GM23338 (cell line): ENCODE results near the gene SMC5. TPM values are rescaled to one million over a fixed set of nuclear protein-coding genes. Genes with fewer than 3 reads are reported as not detected.

Experiments
- ATAC-seq: fragments of 200-7000 bp; cut with Tn5 transposase; 3 replicates; pipeline ENCODE4 v1.9.1; 2020
- DNase-seq: peaks from one replicate; pipeline ENCODE4 v3.0.0-alpha.2; 2015; ENCODE audit warnings: low spot score
- H2AFZ ChIP-seq: fragments of 200-600 bp; sonication (generic); 2 replicates; pipeline ENCODE4 v1.8.0; 2016; ENCODE audit warnings: antibody characterized with exemption, mild to moderate bottlenecking, moderate library complexity
- H3F3A ChIP-seq: fragments of 200-600 bp; sonication (generic); replicated peaks from 2 replicates; pipeline ENCODE4 v1.8.0; 2017; ENCODE audit warnings: antibody characterized with exemption, mixed run types, low read depth
- H3K27ac ChIP-seq: fragments of 200-600 bp; sonication (generic); 2 replicates; pipeline ENCODE4 v1.6.1; 2016; ENCODE audit warnings: low read depth
- H3K27me3 ChIP-seq: fragments of 200-600 bp; sonication (generic); 2 replicates; pipeline ENCODE4 v1.8.0; 2016; ENCODE audit warnings: mild to moderate bottlenecking, mixed run types, moderate library complexity; ENCODE audit not compliant: insufficient read depth
- H3K36me3 ChIP-seq: fragments of 200-600 bp; sonication (generic); 2 replicates; pipeline ENCODE4 v1.8.0; 2016; ENCODE audit warnings: mild to moderate bottlenecking; ENCODE audit not compliant: insufficient read depth
- H3K4me1 ChIP-seq: fragments of 200-600 bp; sonication (generic); 2 replicates; pipeline ENCODE4 v1.8.0; 2016; ENCODE audit warnings: mild to moderate bottlenecking, moderate library complexity; ENCODE audit not compliant: insufficient read depth
- H3K4me2 ChIP-seq: fragments of 200-600 bp; sonication (generic); 2 replicates; pipeline ENCODE4 v1.7.1; 2017; ENCODE audit warnings: mixed run types
- H3K4me3 ChIP-seq: fragments of 200-600 bp; sonication (generic); 2 replicates; pipeline ENCODE4 v1.6.1; 2016; ENCODE audit warnings: mixed run types
- H3K79me2 ChIP-seq: fragments of 200-600 bp; sonication (generic); replicated peaks from 2 replicates; pipeline ENCODE4 v1.8.0; 2017; ENCODE audit warnings: mild to moderate bottlenecking; ENCODE audit not compliant: insufficient read depth
- H3K9me2 ChIP-seq: fragments of 200-600 bp; sonication (generic); 2 replicates; pipeline ENCODE4 v1.8.0; 2017; ENCODE audit not compliant: insufficient read depth
- H4K20me1 ChIP-seq: fragments of 200-600 bp; sonication (generic); replicated peaks from 2 replicates; pipeline ENCODE4 v1.8.0; 2017; ENCODE audit warnings: mild to moderate bottlenecking; ENCODE audit not compliant: insufficient read depth
- H3K27ac Mint-ChIP-seq: 2 replicates; pipeline ENCODE4 v1.8.0; 2020; ENCODE audit warnings: inconsistent platforms, mild to moderate bottlenecking, moderate library complexity, mixed read lengths
- H3K27me3 Mint-ChIP-seq: 3 replicates; pipeline ENCODE4 v1.8.0; 2022; ENCODE audit warnings: low read depth, mild to moderate bottlenecking, moderate library complexity, mixed read lengths, inconsistent platforms; ENCODE audit not compliant: insufficient read depth, poor library complexity
- H3K36me3 Mint-ChIP-seq: 3 replicates; pipeline ENCODE4 v1.8.0; 2021; ENCODE audit warnings: low read depth, mild to moderate bottlenecking, inconsistent platforms, moderate library complexity, mixed read lengths
- H3K4me1 Mint-ChIP-seq: 3 replicates; pipeline ENCODE4 v1.8.0; 2020; ENCODE audit warnings: mild to moderate bottlenecking, inconsistent platforms, mixed read lengths
- H3K4me3 Mint-ChIP-seq: 3 replicates; pipeline ENCODE4 v1.8.0; 2021; ENCODE audit warnings: moderate library complexity, mild to moderate bottlenecking, inconsistent platforms, mixed read lengths
- H3K9me3 Mint-ChIP-seq: 3 replicates; pipeline ENCODE4 v1.8.0; 2020; ENCODE audit warnings: moderate library complexity, mild to moderate bottlenecking, inconsistent platforms, mixed read lengths
- CREB1 ChIP-seq: fragments of 250-450 bp; sonication (Bioruptor Pico); IDR thresholded peaks from 2 replicates; pipeline ENCODE4 v1.5.0; 2020; ENCODE audit warnings: low read depth, mild to moderate bottlenecking, moderate library complexity
- EZH2 ChIP-seq: fragments of 200-600 bp; sonication (generic); IDR thresholded peaks from one replicate; pipeline ENCODE4 v1.8.0; 2017; ENCODE audit warnings: antibody characterized with exemption, mild to moderate bottlenecking, low read depth; ENCODE audit not compliant: unreplicated experiment
- EZH2phosphoT487 ChIP-seq: fragments of 200-600 bp; sonication (generic); IDR thresholded peaks from one replicate; pipeline ENCODE4 v1.8.1; 2018; ENCODE audit warnings: antibody characterized with exemption; ENCODE audit not compliant: unreplicated experiment
- JUNB ChIP-seq: IDR thresholded peaks from one replicate; pipeline ENCODE4 v1.6.1; 2016; ENCODE audit warnings: antibody characterized with exemption; ENCODE audit not compliant: unreplicated experiment
- NANOG ChIP-seq: IDR thresholded peaks from 2 replicates; pipeline ENCODE4 v1.6.1; 2016; ENCODE audit warnings: antibody characterized with exemption, borderline replicate concordance
- POLR2AphosphoS5 ChIP-seq: IDR thresholded peaks from 2 replicates; pipeline ENCODE4 v1.6.1; 2016; ENCODE audit warnings: antibody characterized with exemption, low read depth
- REST ChIP-seq: IDR thresholded peaks from one replicate; pipeline ENCODE4 v1.6.1; 2018; ENCODE audit warnings: antibody characterized with exemption; ENCODE audit not compliant: unreplicated experiment
- STAT1 ChIP-seq: IDR thresholded peaks from one replicate; pipeline ENCODE4 v1.6.1; 2016; ENCODE audit warnings: antibody characterized with exemption; ENCODE audit not compliant: unreplicated experiment
- ZNF114 ChIP-seq: fragments of 250-450 bp; sonication (Bioruptor Pico); IDR thresholded peaks from 2 replicates; pipeline ENCODE4 v1.5.0; 2020; ENCODE audit warnings: mild to moderate bottlenecking, moderate library complexity
- ZNF331 ChIP-seq: fragments of 250-450 bp; sonication (Bioruptor Pico); IDR thresholded peaks from 2 replicates; pipeline ENCODE4 v1.5.0; 2020; ENCODE audit warnings: low read depth, mild to moderate bottlenecking, moderate library complexity
- polyA plus RNA-seq: library from polyadenylated mRNA; unstranded; fragments of >200 nt; fragmentation: Nextera tagmentation; extraction: Ambion mirVana; gene quantifications from 2 replicates; pipeline ENCODE4 v1.2.1, GENCODE V29; 2016
- total RNA-seq: library from RNA; depleted of rRNA; stranded (reverse); fragments of >200 nt; shearing (Covaris generic); gene quantifications from 2 replicates; pipeline ENCODE4 v1.2.3, GENCODE V29; 2014
- TF ChIP-seq, protein P1 (sequence below): IDR thresholded peaks from 2 replicates; pipeline ENCODE4 v1.6.1; 2016; ENCODE audit warnings: antibody characterized with exemption
- TF ChIP-seq, protein P2 (sequence below), 2 experiments: fragments of 200-600 bp in 1 of 2; sonication (generic) in 1 of 2; conservative IDR thresholded peaks; 2 replicates each; pipeline versions ENCODE4 v1.5.1 to v1.6.1; 2016 to 2017; ENCODE audit warnings: antibody characterized with exemption in 2 of 2, low read depth in 2 of 2, mild to moderate bottlenecking in 2 of 2, moderate library complexity in 1 of 2
- TF ChIP-seq, protein P3 (sequence below): fragments of 250-450 bp; sonication (Bioruptor Pico); IDR thresholded peaks from 2 replicates; pipeline ENCODE4 v1.5.0; 2020; ENCODE audit warnings: mild to moderate bottlenecking, moderate library complexity

The SMC5 gene
- total and polyA plus RNA-seq, 2 experiments from 2014 or later, result 27.9 to 29.0 TPM

DNA sequence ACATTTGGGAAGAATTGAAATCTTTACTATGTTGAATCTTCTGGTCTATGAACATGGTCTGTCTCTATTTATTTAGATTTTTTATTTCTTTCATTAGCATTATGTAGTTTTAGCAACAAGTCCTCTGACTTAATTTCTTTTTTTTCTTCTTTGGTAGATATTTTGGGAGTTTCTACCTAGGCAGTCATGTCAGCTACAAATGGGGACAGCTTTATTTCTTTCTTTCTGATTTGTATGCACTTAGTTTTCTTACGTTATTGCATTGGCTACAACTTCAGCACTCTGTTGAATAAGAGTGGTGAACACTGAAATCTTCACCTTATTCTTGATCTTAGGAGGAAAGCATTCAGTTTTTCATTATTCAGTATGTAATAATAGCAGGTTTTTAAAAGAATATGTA, 33.5 kb downstream of the SMC5 start:
- no peak overlapping the region for H3K4me2 ChIP-seq
- Mint-ChIP-seq H3K4me3 (no peak overlapping the region), H3K4me1 (no peaks in the 10 kb centered on the region), H3K27me3 (no peaks in the 10 kb centered on the region), H3K27ac (no peak overlapping the region), H3K36me3 (peaks cover 45% of the 10 kb centered on the region), H3K9me3 (peaks cover 12% of the 10 kb centered on the region; the same call in 2 of the 3 replicates)
- H3K79me2 ChIP-seq, result peaks cover 3% of the 10 kb centered on the region
- no peak overlapping the region for H2AFZ ChIP-seq
- H3K27ac ChIP-seq, result no peak overlapping the region
- DNase-seq (no peak), ATAC-seq (no peak)
- peaks cover 5% of the 10 kb centered on the region; the same call in 1 of the 2 replicates for H4K20me1 ChIP-seq
- no peak overlapping the region for H3K4me3 ChIP-seq
- no peaks in the 10 kb centered on the region for H3F3A ChIP-seq
- H3K9me2 ChIP-seq, result no peaks in the 10 kb centered on the region
- H3K4me1 ChIP-seq, result no peaks in the 10 kb centered on the region
- H3K27me3 ChIP-seq, result no peaks in the 10 kb centered on the region
- no peaks in the 10 kb centered on the region; the same call in 1 of the 2 replicates for H3K36me3 ChIP-seq
- TF ChIP-seq CREB1, result no peak
- no peak for TF ChIP-seq POLR2AphosphoS5
- TF ChIP-seq ZNF331, result no peak
- TF ChIP-seq, protein P1, sequence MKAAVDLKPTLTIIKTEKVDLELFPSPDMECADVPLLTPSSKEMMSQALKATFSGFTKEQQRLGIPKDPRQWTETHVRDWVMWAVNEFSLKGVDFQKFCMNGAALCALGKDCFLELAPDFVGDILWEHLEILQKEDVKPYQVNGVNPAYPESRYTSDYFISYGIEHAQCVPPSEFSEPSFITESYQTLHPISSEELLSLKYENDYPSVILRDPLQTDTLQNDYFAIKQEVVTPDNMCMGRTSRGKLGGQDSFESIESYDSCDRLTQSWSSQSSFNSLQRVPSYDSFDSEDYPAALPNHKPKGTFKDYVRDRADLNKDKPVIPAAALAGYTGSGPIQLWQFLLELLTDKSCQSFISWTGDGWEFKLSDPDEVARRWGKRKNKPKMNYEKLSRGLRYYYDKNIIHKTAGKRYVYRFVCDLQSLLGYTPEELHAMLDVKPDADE, result no peak
- TF ChIP-seq ZNF114 (CRISPR knock-in tag), result no peak
- no peak for TF ChIP-seq JUNB
- no peak for TF ChIP-seq REST
- TF ChIP-seq, protein P2, sequence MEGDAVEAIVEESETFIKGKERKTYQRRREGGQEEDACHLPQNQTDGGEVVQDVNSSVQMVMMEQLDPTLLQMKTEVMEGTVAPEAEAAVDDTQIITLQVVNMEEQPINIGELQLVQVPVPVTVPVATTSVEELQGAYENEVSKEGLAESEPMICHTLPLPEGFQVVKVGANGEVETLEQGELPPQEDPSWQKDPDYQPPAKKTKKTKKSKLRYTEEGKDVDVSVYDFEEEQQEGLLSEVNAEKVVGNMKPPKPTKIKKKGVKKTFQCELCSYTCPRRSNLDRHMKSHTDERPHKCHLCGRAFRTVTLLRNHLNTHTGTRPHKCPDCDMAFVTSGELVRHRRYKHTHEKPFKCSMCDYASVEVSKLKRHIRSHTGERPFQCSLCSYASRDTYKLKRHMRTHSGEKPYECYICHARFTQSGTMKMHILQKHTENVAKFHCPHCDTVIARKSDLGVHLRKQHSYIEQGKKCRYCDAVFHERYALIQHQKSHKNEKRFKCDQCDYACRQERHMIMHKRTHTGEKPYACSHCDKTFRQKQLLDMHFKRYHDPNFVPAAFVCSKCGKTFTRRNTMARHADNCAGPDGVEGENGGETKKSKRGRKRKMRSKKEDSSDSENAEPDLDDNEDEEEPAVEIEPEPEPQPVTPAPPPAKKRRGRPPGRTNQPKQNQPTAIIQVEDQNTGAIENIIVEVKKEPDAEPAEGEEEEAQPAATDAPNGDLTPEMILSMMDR (conservative IDR thresholded peaks at IDR 0.05; ENCODE audit: low read depth in 2 of 2), result no peak
- TF ChIP-seq, protein P3, sequence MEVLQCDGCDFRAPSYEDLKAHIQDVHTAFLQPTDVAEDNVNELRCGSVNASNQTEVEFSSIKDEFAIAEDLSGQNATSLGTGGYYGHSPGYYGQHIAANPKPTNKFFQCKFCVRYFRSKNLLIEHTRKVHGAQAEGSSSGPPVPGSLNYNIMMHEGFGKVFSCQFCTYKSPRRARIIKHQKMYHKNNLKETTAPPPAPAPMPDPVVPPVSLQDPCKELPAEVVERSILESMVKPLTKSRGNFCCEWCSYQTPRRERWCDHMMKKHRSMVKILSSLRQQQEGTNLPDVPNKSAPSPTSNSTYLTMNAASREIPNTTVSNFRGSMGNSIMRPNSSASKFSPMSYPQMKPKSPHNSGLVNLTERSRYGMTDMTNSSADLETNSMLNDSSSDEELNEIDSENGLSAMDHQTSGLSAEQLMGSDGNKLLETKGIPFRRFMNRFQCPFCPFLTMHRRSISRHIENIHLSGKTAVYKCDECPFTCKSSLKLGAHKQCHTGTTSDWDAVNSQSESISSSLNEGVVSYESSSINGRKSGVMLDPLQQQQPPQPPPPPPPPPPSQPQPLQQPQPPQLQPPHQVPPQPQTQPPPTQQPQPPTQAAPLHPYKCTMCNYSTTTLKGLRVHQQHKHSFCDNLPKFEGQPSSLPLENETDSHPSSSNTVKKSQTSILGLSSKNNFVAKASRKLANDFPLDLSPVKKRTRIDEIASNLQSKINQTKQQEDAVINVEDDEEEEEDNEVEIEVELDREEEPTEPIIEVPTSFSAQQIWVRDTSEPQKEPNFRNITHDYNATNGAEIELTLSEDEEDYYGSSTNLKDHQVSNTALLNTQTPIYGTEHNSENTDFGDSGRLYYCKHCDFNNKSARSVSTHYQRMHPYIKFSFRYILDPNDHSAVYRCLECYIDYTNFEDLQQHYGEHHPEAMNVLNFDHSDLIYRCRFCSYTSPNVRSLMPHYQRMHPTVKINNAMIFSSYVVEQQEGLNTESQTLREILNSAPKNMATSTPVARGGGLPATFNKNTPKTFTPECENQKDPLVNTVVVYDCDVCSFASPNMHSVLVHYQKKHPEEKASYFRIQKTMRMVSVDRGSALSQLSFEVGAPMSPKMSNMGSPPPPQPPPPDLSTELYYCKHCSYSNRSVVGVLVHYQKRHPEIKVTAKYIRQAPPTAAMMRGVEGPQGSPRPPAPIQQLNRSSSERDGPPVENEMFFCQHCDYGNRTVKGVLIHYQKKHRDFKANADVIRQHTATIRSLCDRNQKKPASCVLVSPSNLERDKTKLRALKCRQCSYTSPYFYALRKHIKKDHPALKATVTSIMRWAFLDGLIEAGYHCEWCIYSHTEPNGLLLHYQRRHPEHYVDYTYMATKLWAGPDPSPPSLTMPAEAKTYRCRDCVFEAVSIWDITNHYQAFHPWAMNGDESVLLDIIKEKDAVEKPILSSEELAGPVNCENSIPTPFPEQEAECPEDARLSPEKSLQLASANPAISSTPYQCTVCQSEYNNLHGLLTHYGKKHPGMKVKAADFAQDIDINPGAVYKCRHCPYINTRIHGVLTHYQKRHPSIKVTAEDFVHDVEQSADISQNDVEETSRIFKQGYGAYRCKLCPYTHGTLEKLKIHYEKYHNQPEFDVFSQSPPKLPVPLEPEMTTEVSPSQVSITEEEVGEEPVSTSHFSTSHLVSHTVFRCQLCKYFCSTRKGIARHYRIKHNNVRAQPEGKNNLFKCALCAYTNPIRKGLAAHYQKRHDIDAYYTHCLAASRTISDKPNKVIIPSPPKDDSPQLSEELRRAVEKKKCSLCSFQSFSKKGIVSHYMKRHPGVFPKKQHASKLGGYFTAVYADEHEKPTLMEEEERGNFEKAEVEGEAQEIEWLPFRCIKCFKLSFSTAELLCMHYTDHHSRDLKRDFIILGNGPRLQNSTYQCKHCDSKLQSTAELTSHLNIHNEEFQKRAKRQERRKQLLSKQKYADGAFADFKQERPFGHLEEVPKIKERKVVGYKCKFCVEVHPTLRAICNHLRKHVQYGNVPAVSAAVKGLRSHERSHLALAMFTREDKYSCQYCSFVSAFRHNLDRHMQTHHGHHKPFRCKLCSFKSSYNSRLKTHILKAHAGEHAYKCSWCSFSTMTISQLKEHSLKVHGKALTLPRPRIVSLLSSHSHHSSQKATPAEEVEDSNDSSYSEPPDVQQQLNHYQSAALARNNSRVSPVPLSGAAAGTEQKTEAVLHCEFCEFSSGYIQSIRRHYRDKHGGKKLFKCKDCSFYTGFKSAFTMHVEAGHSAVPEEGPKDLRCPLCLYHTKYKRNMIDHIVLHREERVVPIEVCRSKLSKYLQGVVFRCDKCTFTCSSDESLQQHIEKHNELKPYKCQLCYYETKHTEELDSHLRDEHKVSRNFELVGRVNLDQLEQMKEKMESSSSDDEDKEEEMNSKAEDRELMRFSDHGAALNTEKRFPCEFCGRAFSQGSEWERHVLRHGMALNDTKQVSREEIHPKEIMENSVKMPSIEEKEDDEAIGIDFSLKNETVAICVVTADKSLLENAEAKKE, result no peak
- TF ChIP-seq STAT1, result no peak
- TF ChIP-seq EZH2, result no peak
- no peak for TF ChIP-seq EZH2phosphoT487
- no peak for TF ChIP-seq NANOG
